ENCODE data around the gene CCNY. TPM values are rescaled to one million over a fixed set of nuclear protein-coding genes. Genes with fewer than 3 reads are reported as not detected.

Gene CCNY
- total and polyA plus RNA-seq, 2 of the 13 experiments (the other 11 are each of a cell fraction or from before 2014, with no cell fraction given): 48.2 to 54.7 TPM

GRCh38 chr10:35467186-35467585, 130.9 kb downstream of the CCNY start (continued):
- TF ChIP-seq DR1 (CRISPR knock-in tag; IDR thresholded peaks at IDR 0.05) (no peak), DRAP1 (CRISPR knock-in tag; IDR thresholded peaks at IDR 0.05) (no peak), MYNN (CRISPR knock-in tag; IDR thresholded peaks at IDR 0.05; ENCODE audit: low read depth) (no peak), PREB (CRISPR knock-in tag; IDR thresholded peaks at IDR 0.05) (no peak), ATF1 (CRISPR knock-in tag; IDR thresholded peaks at IDR 0.05) (no peak), CSRNP1 (CRISPR knock-in tag; IDR thresholded peaks at IDR 0.05) (no peak), ZNF281 (CRISPR knock-in tag; IDR thresholded peaks at IDR 0.05; ENCODE audit: borderline replicate concordance) (no peak)

Measured in HepG2 (cell line).